ENCODE results near the gene PRELID1. TPM values are rescaled to one million over a fixed set of nuclear protein-coding genes. Genes with fewer than 3 reads are reported as not detected.

PRELID1 gene
- total RNA-seq, 4 donors from 2014 or later: 52.1 to 192 (median 142) TPM

- intact Hi-C loops (cut with DNase I; ENCODE audit: low total_unique reads) (no loop called here), in situ Hi-C loops (cut with MboI; ENCODE audit: low pct_ligation_motif_present in 1 of 4, low pct_unique_long_range_greater_than_20kb in 1 of 4, low sequenced_read_pairs in 3 of 4) (no loop called here)
- TF ChIP-seq EP300 (IDR thresholded peaks at IDR 0.05; ENCODE audit: low read depth): no peak
- no peak for TF ChIP-seq POLR2AphosphoS5 (IDR thresholded peaks at IDR 0.05)
- TF ChIP-seq POLR2A (IDR thresholded peaks at IDR 0.05): no peak
- TF ChIP-seq CTCF (IDR thresholded peaks at IDR 0.05): no peak
- Histone ChIP-seq H3K4me1 (peaks cover 0 to 13% (median 5%) of the 10 kb centered on the region in 4 donors), H3K36me3 (no peaks in the 10 kb centered on the region), H3K27ac (peak overlapping the region in 3 of 4 donors; percentile 5 to 42 (median 28)), H3K4me3 (no peak overlapping the region), H3K27me3 (no peaks in the 10 kb centered on the region), H3K9me3 (no peaks in the 10 kb centered on the region)
- no peak for DNase-seq
- 50% methylated on average over 1 of the region's 1 CpG; no CpG with 5 or more reads in 1 of the 2 donors for WGBS, 2 donors (ENCODE audit: low coverage in 1 of 2)
Measured at GRCh38 chr5:177325868-177326381, 22.3 kb downstream of the PRELID1 start.

- DNase-seq: no peak
- intact Hi-C loops (cut with DNase I; ENCODE audit: low total_unique reads): no loop called here
- in situ Hi-C loops (cut with MboI; ENCODE audit: low pct_ligation_motif_present in 1 of 4, low pct_unique_long_range_greater_than_20kb in 1 of 4, low sequenced_read_pairs in 3 of 4): no loop called here
- TF ChIP-seq EP300 (IDR thresholded peaks at IDR 0.05; ENCODE audit: low read depth) (no peak), POLR2A (IDR thresholded peaks at IDR 0.05) (no peak), POLR2AphosphoS5 (IDR thresholded peaks at IDR 0.05) (no peak)
- H3K27me3 ChIP-seq: no peaks in the 10 kb centered on the region
- H3K9me3 ChIP-seq: no peaks in the 10 kb centered on the region
- peak overlapping the region in 1 of 4 donors; percentile 37 for H3K27ac ChIP-seq
- WGBS, 2 donors (ENCODE audit: low coverage in 1 of 2): 84 to 87% methylated on average over 9 to 28 of the region's 28 CpGs
- peaks cover 0 to 2% (median 0%) of the 10 kb centered on the region in 4 donors for H3K36me3 ChIP-seq
- H3K4me3 ChIP-seq: no peak overlapping the region
- peaks cover 0 to 13% (median 5%) of the 10 kb centered on the region in 4 donors for H3K4me1 ChIP-seq
Measured at GRCh38 chr5:177327539-177328522, 24.2 kb downstream of the PRELID1 start.

- H3K27ac ChIP-seq: no peak overlapping the region
- in situ Hi-C loops (cut with MboI; ENCODE audit: low pct_ligation_motif_present in 1 of 4, low pct_unique_long_range_greater_than_20kb in 1 of 4, low sequenced_read_pairs in 3 of 4): no loop called here
- WGBS, 2 donors (ENCODE audit: low coverage in 1 of 2): 89 to 94% methylated on average over 8 to 19 of the region's 19 CpGs
- H3K4me3 ChIP-seq: no peak overlapping the region
- no peak for TF ChIP-seq POLR2A (IDR thresholded peaks at IDR 0.05)
- no peak for TF ChIP-seq POLR2AphosphoS5 (IDR thresholded peaks at IDR 0.05)
- TF ChIP-seq EP300 (IDR thresholded peaks at IDR 0.05; ENCODE audit: low read depth): no peak
- TF ChIP-seq CTCF (IDR thresholded peaks at IDR 0.05): no peak
- H3K27me3 ChIP-seq: no peaks in the 10 kb centered on the region
- intact Hi-C loops (cut with DNase I; ENCODE audit: low total_unique reads): no loop called here
- H3K4me1 ChIP-seq: peaks cover 0 to 13% (median 5%) of the 10 kb centered on the region in 4 donors
- no peak for DNase-seq
- peaks cover 0 to 10% (median 2%) of the 10 kb centered on the region in 4 donors for H3K36me3 ChIP-seq
- no peaks in the 10 kb centered on the region for H3K9me3 ChIP-seq
Measured at GRCh38 chr5:177328545-177329231, 25.1 kb downstream of the PRELID1 start.

GRCh38 chr5:177329883-177330282, 26.3 kb downstream of the PRELID1 start:
- H3K4me3 ChIP-seq: no peak overlapping the region
- no peak for DNase-seq
- peaks cover 0 to 13% (median 5%) of the 10 kb centered on the region in 4 donors for H3K4me1 ChIP-seq
- H3K27ac ChIP-seq: no peak overlapping the region
- WGBS, 2 donors (ENCODE audit: low coverage in 1 of 2): 93% methylated on average over 6 of the region's 6 CpGs; no CpG with 5 or more reads in 1 of the 2 donors
- H3K9me3 ChIP-seq: no peaks in the 10 kb centered on the region
- H3K27me3 ChIP-seq: no peaks in the 10 kb centered on the region
- intact Hi-C loops (cut with DNase I; ENCODE audit: low total_unique reads) (no loop called here), in situ Hi-C loops (cut with MboI; ENCODE audit: low pct_ligation_motif_present in 1 of 4, low pct_unique_long_range_greater_than_20kb in 1 of 4, low sequenced_read_pairs in 3 of 4) (no loop called here)
- TF ChIP-seq EP300 (IDR thresholded peaks at IDR 0.05; ENCODE audit: low read depth) (no peak), POLR2A (IDR thresholded peaks at IDR 0.05) (no peak), CTCF (IDR thresholded peaks at IDR 0.05) (no peak), POLR2AphosphoS5 (IDR thresholded peaks at IDR 0.05) (no peak)
- peaks cover 0 to 21% (median 7%) of the 10 kb centered on the region in 4 donors for H3K36me3 ChIP-seq

Measured in transverse colon (tissue), 4 donors.